Superior temporal gyrus (tissue), 1 donor: ENCODE measurements around the gene PAFAH1B2.
"Not testable (repeated sequence)": the region's sequence is repeated elsewhere in the genome, so short reads cannot be mapped to it uniquely, and the experiment has no call there.

ENCODE experiments used
- DNase-seq: peaks from one replicate; pipeline ENCODE4 v3.0.0-alpha.2; 2016; ENCODE audit errors: extremely low spot score

The PAFAH1B2 gene, protein sequence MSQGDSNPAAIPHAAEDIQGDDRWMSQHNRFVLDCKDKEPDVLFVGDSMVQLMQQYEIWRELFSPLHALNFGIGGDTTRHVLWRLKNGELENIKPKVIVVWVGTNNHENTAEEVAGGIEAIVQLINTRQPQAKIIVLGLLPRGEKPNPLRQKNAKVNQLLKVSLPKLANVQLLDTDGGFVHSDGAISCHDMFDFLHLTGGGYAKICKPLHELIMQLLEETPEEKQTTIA

DNA sequence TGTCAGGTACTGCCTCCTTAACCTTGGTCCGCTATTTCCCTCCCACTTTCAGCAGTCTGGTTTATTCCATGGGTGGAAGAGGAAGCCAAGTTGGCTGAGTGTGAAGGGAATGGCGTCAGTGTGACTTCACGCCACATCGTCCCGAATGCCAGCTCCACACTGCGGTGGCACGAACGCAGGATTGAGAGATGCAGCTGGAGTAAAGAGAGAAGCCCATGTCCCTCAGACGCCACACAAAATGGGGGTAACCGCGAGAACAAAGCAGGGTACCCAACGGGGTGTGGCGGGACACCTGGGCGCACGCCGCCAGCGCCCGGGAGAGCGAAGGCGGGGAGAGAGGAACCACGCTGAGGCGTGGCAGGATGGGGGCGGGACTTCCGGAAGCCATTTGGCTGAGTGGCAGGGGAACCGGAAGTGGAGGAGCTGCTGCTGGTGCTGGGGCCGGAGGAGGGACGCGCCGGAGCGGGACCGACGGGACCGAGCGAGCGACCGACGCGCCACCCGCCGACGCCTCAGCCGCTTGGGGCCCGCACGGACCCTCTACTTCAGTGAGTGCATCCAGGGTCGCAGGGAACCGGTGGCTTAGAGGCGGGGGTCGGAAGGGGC lies at the start of gene PAFAH1B2:
Gene PAFAH1B2 (plus strand): TSS at position 417 of the 606 bp plus-strand sequence. CDS start 8,161 bp downstream, outside the sequence.
- peak; percentile 98 for DNase-seq

DNA sequence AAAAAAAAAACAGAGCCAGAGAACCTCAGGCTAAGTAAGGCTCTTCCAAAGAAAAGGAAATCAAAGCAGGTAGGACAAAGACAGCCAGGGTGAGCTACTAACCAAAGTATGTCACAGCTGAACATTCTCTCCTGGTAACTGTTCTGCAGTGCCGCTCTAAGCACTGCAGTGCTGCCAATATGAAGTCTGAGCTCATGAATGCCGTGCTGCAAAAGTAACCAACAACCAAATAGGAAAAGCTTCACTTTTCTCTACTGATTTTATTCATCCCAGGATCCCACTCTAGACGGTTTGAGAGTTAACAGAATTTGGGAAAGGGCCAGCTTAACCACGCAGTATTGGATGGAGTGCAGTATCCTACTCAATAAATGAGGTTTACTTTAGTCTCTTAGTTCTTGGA lies 49.3 kb upstream of the PAFAH1B2 start:
- DNase-seq, result peak; percentile 81

DNA sequence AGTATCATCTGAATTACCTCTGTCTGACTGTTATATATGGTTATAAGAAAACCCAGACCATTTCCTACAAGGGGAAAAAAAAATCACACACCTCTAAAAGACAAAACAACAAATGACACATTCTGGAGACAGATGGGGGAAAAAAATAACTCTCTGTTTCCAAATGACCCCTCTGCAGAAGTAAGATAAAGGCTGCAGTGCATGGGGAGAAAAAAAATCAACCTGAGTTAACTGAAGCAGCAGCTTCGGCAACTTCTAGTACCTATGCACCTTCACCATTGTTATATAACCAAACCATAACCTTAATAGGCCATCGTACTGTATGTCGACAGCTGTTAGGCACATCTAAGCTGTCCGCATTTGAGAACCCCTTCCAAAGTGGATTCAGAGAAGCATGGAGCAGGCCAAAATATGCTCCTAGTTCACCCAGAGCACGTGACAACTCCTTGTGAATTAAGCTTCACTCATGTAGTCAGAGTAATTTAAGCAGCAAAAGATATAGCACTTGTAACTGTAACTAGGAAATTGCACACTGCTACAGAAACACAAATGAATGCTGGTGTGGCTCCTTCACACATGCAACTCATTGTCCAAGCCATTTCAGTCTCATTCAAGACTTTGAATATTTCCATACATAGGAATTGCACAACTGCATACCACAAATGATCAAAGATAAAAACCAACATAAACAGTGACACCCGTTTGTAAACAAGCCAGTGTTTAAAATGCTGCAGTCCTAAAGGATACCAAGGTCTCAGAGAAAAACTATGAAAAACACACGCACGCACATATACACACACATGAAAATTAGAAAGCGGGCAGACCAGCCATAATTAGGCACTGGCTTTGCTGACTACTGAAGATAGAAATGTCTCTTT lies 48.6 kb upstream of the PAFAH1B2 start:
- DNase-seq, result peak; percentile 79

DNA sequence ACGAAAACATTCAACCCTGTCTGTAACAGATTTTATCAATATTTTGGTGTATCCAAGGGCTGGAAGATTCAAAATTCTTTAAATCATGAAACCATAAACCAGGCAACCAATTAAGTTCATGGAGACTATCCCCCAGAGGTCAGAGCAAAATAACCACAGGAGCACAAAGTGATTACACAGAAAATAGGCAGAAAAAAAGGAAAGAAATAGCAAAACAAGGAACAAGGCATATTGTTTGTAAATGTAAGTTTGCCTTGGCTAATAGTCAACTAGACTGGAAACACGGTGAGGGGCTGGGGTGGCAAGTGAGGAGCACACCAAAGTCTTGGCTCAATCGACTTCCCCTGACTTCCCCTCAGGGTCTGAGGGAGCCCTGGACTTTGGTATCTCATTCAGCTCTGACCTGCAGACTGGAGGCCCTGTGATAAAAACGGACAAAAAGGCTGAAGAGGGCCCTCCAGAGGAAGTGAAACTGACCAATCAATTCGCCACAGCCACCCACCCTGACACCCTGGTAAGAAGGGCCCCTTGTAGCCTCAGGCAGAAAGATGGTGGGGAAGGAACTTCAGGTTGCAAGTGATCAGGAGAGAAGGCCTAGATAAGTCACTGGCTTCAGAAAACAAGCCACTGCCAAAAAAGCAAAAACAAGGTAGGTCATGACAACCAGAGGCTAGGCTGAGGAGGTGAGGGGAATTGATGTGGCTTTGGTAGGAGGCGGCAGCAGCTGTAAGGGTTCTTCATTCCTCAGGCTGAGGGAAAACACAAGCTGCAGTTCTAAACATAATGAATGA lies 47.7 kb upstream of the PAFAH1B2 start:
- peak; percentile 87 for DNase-seq

DNA sequence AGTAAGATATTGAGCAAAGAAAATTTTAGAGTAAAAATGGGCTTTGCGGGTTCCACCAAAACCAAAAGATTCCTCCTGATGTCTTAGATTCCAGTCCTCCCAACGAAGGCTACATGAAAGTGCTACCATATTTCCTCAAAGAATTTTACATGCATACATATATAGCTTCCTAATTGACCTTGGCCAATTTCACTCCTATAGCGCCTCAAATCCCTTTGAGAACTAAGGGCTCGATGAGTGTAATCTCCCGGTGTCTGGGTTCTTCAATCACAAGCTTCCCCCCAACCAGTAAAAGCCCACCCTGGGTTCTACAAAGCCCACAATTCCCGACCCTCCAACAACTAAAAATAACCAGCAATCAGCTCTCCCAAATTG lies 47.1 kb upstream of the PAFAH1B2 start:
- DNase-seq, result no peak

DNA sequence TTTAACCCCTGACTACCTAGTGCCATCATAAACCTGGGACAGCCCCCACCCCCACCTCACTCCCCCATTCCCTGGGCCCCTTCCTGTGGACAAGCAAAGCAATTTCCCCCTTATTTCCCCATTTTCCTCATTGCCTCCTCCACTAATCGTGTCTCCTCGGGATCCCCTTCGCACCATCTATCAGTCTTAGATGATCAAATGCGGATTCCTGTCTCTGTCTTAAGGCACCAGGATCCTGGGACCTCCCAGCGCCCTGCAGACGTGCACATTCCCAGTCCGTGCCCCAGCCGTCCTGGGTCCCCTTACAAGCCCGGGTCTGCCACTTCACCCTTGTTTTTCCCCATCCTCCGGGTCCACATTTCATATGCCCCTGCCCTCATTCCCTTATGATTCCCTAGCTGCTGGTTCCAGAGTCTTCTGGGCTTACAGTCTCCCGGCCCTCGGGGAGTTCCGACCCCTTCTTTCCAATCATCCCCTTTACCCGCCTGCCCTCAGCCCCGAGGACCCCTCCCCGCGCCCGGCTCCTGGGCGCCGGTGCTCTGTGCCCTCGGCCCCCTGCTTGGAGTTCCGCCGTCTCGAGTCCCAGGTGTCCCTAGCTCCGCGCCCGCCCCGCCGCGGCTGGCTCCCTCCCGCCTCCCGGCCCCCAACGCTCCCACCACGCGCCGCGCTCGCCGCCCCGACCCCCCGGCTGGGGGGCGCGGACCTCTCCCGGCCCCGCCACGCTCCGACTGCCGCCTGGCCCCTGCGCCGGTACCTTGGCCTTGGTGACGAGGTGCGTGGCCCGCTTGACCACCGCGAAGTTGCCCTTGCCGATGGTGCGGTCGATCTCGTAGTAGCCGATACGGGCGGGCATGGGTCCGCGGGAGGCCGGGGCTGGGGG lies 46.5 kb upstream of the PAFAH1B2 start:
- DNase-seq, result peak; percentile 73

DNA sequence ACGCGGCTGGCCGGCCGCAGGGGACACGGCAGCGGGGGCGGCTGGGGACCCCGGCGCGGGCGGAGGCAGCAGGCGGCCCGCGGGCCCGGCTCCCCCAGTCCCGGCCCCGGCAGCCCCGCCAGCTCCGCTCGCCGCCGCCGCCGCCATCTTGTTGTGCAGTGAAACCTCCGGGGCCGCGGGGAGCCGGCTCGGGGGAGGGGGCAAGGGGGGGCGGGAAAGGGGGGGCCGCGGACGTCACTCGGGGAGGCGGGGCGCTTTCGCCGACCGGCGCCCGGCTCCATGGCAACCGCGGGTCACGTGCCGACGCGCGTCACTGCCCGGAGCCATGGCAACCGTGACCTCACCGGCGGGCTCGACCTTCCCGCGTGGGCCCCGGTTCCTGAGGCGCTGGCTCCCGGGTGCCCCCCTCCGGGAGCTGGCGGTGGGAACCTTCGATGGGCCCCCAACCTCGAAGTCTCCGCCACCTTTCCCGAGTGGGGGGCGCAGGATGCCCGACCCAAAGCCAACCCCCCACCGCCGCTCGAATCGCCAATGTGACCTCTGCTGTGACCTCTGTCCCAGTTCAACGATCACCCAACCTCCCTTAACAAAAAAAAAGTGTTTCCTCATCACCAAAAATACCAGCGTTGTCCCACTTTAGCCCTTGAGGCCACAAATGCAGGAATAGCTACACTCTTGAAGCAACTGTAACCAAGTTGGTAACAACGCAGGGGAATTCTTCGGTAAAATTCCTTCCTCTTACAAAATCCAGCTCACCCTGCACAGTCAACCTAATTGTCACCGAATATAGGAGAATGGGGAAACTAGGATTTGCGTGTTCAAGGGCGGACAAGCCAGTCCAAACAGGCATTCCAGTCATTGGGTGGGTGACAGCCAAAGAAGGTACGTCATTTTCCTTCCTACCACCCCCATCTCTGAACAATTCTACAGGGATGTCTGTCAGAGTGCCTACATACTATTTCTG lies 45.5 kb upstream of the PAFAH1B2 start, which contains the start of gene SIK3:
Gene SIK3 (minus strand): TSS at position 160 of the 964 bp plus-strand sequence. CDS start 13 bp downstream, at position 147.
- peak; percentile 93 for DNase-seq

DNA sequence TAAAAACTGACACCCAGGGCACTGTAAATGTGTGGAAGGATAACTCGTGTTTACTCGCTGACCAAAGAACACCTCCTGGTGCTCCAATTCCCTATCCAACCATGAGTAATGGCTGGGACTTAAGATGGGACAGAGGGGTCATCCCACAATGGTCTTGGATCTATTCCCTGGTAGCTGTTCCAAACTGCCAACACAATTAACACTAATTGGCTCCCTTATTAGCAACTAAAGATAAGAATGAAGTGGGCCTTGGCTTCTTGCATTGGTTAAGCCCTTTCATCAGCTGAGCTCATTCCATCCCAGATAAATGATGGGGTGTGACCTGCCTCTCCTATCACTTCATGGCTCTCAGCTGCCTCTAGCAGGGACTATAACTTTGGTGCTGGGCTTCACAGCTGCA lies 44.4 kb upstream of the PAFAH1B2 start:
- peak; percentile 39 for DNase-seq

DNA sequence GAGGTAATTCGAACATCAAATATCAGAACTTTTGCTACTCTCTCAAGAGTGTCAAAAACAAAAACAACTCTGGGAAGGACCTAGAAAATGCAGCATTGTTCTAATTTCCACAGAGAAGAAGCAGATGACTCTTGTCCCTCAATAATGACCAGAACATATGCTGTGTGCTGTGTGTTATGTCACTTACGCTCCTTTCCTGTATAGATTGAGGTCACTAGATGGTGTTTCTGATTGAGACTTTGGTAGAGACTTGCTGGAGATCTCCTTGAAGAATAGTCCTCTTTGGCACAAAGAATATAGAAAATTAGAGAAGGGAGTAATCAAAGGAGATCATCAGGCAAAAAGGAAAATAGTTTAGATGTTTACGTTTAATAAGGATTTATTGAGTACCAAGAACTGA lies 43.5 kb upstream of the PAFAH1B2 start:
- DNase-seq, result no peak

DNA sequence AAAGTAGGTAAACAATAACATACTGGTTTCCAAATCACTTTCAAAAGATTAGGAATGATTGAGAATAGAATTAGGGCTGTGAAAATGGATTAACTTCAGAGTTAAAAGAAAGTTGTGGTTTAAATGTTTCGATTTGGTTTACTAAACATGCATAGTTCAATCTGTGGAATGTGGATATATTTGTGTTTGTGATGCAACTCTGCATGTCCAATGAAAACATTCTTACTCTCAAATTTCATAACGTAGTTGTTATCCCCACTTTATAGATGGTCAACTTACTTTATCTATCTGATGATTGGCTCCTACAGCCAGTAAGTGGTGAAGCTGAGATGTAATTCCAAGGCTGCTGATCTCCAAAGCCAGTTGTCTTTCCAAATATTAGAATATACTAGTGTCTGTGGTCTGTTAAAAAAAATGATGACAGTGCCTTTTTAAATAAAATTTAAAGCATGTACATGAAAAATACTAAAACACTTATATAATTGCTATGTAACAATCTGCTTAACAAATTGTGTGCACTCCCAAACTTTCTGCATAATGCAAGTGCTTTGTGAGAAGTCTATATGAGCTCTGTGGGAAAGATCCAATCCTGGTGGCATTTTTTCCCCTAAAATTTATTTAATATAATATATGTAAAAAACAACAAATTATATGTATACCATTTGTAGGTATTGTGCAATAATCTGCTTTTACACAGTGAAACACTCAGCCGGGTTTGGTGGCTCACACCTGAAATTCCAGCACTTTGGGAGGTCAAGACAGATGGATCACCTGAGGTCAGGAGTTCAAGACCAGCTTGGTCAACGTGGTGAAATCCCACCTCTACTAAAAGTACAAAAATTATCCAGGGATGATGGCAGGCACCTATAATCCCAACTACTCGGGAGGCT lies 36.1 kb upstream of the PAFAH1B2 start:
- no peak for DNase-seq

DNA sequence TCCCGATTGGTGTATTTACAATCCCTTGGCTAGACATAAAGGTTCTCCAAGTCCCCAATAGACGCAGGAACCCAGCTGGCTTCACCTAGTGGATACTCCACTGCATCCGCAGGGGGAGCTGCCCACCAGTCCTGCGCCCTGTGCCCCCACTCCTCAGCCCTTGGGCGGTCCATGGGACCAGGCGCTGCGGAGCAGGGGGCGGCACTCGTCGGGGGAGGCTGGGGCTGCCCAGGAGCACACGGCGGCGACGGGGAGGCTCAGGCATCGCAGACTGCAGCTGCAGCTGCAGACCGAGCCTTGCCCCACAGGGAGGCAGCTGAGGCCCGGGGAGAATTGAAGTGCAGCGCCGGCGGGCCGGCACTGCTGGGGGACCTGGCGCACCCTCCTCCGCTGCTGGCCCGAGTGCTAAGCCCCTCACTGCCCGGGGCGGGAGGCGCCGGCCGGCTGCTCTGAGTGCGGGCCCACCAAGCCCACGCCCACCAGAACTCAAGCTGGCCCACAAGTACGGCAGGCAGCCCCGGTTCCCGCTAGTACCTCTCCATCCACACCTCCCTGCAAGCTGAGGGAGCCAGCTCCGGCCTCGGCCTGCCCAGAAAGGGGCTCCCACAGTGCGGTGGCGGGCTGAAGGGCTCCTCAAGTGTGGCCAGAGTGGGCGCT lies 33.7 kb upstream of the PAFAH1B2 start:
- no peak for DNase-seq

DNA sequence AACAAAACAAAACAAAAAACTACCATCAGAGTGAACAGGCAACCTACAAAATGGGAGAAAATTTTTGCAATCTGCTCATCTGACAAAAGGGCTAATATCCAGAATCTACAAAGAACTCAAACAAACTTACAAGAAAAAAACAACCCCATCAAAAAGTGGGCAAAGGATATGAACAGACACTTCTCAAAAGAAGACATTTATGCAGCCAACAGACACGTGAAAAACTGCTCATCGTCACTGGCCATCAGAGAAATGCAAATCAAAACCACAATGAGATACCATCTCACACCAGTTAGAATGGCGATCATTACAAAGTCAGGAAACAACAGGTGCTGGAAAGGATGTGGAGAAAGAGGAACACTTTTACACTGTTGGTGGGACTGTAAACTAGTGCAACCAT lies 31.6 kb upstream of the PAFAH1B2 start:
- not testable (repeated sequence) for DNase-seq

DNA sequence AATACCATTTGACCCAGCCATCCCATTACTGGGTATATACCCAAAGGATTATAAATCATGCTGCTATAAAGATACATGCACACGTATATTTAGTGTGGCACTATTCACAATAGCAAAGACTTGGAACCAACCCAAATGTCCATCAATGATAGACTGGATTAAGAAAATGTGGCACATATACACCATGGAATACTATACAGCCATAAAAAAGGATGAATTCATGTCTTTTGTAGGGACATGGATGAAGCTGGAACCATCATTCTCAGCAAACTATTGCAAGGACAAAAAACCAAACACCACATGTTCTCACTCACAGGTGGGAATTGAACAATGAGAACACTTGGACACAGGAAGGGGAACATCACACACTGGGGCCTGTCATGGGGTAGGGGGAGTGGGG lies 31.1 kb upstream of the PAFAH1B2 start:
- DNase-seq, result not testable (repeated sequence)

DNA sequence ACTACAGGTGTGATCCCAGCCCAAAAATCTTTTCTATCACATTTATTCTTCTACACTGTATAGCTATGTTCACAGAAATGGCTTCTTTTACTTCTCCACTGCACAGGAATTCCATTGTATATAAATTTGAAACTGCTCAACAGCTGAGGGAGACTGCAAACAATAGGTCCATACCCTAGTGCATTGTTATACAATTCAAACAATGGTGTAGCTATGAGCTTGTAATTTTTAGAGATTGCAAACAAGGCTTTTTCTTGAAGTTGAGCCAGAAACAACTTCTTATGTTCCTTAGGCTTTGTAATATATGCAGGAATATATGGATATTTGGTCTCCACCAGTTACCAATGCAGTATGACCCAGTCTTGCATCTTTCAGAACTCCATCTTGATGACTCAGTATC lies 26.4 kb upstream of the PAFAH1B2 start:
- peak; percentile 27 for DNase-seq

DNA sequence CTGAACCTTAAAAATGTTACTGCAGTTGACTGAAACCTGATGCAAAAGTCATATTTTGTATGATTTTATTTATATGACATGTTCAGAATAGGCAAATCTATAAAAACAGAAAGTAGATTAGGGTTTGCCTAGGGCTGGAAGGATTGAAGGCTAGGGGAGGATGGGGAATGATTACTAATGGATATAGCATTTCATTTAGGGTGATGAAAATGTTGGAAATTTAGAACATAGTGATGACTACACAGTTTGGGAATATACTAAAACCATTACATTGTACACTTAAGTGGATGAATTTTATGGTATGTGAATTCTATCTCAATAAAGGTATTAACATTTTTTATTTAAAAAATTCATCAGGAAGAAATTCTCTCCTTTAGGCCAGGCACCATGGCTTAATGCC lies 22.9 kb upstream of the PAFAH1B2 start:
- DNase-seq, result no peak

DNA sequence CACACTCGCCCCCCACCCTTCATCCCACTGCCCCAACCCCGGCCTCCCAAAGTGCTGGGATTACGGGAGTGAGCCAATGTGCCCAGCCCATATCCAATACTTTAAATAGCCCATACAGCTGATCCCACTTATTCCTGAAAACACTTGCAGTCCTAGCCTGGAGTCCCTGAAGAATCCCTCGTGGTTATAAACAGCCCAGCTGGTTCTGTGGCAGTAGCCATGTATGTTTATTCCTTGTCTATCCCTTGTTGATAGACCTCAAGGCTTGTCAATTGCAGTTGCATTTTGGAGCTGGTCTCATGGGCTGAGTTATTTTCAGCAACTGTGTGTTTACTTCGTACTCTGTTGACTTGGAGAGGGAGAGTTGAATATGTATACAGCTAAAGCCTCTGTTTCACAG lies 21.5 kb upstream of the PAFAH1B2 start:
- no peak for DNase-seq

DNA sequence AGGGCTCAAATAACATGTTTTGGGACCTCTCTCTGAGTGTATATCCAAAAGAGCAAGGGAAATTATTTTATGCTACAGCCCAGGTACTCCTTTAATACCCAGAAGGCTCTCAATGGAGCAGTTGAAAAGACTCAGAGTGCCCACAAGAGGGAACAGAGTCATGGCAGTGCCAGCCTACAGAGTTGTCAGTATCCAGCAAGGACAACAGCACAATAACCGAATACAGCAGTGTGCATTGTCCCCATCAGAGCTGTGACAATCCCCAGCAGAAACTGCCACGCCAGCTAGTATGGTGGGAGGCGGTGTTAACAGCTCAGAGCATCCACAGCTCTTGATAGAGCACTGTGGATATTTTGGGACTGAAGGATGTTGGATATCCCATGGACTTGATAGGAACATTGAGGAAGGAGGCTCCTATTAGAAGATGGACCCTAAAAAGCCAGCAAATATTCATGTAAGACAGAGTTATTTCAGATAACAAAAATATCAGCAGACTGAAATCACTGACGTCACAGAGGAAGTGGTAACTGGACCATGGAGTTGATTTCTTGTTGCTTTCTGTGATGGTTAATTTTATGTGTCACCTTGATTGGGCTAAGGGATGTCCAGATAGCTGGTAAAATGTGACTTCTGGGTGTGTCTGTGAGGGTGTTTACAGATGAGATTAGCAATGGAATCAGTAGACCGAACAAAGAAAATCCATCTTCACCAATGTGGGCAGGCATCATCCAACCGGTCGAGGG lies 17.7 kb upstream of the PAFAH1B2 start:
- DNase-seq, result peak; percentile 95
